ENCODE results near the gene TMEM212.

Gene TMEM212

DNA sequence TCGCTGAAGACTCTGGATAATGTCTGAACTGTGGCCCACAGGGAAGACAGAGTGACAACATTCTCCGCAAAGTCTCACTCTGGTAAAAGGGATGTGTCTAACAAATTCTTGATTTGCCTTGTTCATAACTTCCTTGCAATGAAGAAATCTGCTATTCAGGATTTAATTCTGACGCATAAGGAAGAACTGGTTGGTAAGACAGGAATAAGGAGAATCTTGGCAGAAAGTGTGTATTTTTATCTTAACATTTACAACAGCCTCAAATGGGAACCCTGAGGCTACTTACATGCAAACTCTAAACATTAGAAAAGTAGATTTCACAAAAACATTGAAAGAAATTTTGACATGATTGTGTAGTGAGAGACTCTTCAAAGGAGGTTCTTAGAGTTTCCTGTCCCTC, 22.1 kb upstream of the TMEM212 start:
- Histone ChIP-seq H3K27ac (replicated peaks; ENCODE audit: low read length) (no peak overlapping the region), H2AFZ (ENCODE audit: low read length) (no peak overlapping the region), H2BK120ac (ENCODE audit: low read depth, low read length) (no peak overlapping the region), H3K23ac (ENCODE audit: low read depth, low read length, poor library complexity) (no peak overlapping the region), H3K4me2 (ENCODE audit: insufficient read depth, low read length, poor library complexity, severe bottlenecking) (no peak overlapping the region), H4K91ac (ENCODE audit: low read depth, low read length, poor library complexity) (no peak overlapping the region), H3K9me3 (replicated peaks in 1 of 2; ENCODE audit: control insufficient read depth in 2 of 2, insufficient read depth in 1 of 2, low read depth in 1 of 2, low read length in 2 of 2) (no peaks in the 10 kb centered on the region), H2BK12ac (ENCODE audit: low read length) (no peak overlapping the region), H3K4ac (ENCODE audit: low read length) (no peak overlapping the region), H3K27me3 (ENCODE audit: control insufficient read depth in 3 of 3, insufficient read depth in 3 of 3, low read depth in 1 of 3, low read length in 3 of 3) (no peaks in the 10 kb centered on the region), H3K14ac (ENCODE audit: low read length) (no peak overlapping the region), H3K9ac (ENCODE audit: low read depth, low read length, poor library complexity) (no peak overlapping the region), H2AK5ac (ENCODE audit: low read depth, low read length) (no peak overlapping the region), H3K4me1 (ENCODE audit: control insufficient read depth in 2 of 2, insufficient read depth in 1 of 2, low read depth in 1 of 2, low read length in 2 of 2) (peaks cover 0 to 6% of the 10 kb centered on the region in 2 donors), H3K79me1 (ENCODE audit: low read depth, low read length) (no peaks in the 10 kb centered on the region), H3K4me3 (ENCODE audit: low read length in 2 of 2) (no peak overlapping the region), H3K36me3 (replicated peaks in 1 of 2; ENCODE audit: control insufficient read depth in 2 of 2, insufficient read depth in 2 of 2, low read length in 2 of 2) (no peaks in the 10 kb centered on the region), H2BK15ac (ENCODE audit: low read length) (no peak overlapping the region), H2BK5ac (ENCODE audit: low read length) (no peak overlapping the region), H3K18ac (ENCODE audit: low read length) (no peak overlapping the region), H4K8ac (ENCODE audit: low read depth, low read length) (no peak overlapping the region)
- no peak for DNase-seq (ENCODE audit: low spot score)
- WGBS, 2 donors (ENCODE audit: extremely low coverage in 2 of 2, insufficient read length in 2 of 2, insufficient replicate concordance in 1 of 2): no CpG with 5 or more reads among the region's 3 CpGs

DNA sequence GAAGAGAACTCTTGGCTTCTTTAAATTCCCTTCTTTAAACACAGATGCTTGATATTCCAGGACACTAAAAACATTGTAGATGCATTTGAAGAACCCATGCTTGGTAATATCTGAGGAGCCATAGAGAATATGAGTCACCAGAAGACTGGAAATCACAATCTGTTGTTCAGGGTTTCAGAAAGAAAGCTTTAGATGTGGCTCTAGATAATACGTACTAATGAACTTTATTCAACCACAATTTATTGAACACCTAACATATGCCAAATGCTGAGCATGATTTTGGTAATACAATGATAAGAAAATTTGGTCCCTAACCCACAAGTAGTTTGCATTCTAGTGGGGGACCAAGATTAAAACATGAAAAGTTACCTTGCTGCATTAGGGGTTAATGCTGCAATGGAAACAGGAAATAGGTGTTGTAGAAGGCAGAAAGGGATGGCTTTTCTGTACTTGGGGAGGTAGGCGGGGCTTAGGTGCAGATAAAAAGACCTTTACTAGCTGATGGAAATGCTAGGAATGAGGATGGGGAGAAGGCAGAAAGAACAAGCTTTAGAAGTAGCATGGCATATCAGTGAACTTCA, 21.3 kb upstream of the TMEM212 start:
- H3K36me3 ChIP-seq (replicated peaks in 1 of 2; ENCODE audit: control insufficient read depth in 2 of 2, insufficient read depth in 2 of 2, low read length in 2 of 2): no peaks in the 10 kb centered on the region
- DNase-seq (ENCODE audit: low spot score): no peak
- no peak overlapping the region for H2BK15ac ChIP-seq (ENCODE audit: low read length)
- no peaks in the 10 kb centered on the region for H3K79me1 ChIP-seq (ENCODE audit: low read depth, low read length)
- peaks cover 0 to 6% of the 10 kb centered on the region in 2 donors for H3K4me1 ChIP-seq (ENCODE audit: control insufficient read depth in 2 of 2, insufficient read depth in 1 of 2, low read depth in 1 of 2, low read length in 2 of 2)
- no peak overlapping the region for H4K8ac ChIP-seq (ENCODE audit: low read depth, low read length)
- H3K27me3 ChIP-seq (ENCODE audit: control insufficient read depth in 3 of 3, insufficient read depth in 3 of 3, low read depth in 1 of 3, low read length in 3 of 3): no peaks in the 10 kb centered on the region
- H2AK5ac ChIP-seq (ENCODE audit: low read depth, low read length): no peak overlapping the region
- WGBS, 2 donors (ENCODE audit: extremely low coverage in 2 of 2, insufficient read length in 2 of 2, insufficient replicate concordance in 1 of 2): no CpG with 5 or more reads among the region's 2 CpGs
- H3K23ac ChIP-seq (ENCODE audit: low read depth, low read length, poor library complexity): no peak overlapping the region
- H2BK120ac ChIP-seq (ENCODE audit: low read depth, low read length): no peak overlapping the region
- H2BK12ac ChIP-seq (ENCODE audit: low read length): no peak overlapping the region
- H2BK5ac ChIP-seq (ENCODE audit: low read length): no peak overlapping the region
- no peak overlapping the region for H3K4me2 ChIP-seq (ENCODE audit: insufficient read depth, low read length, poor library complexity, severe bottlenecking)
- no peak overlapping the region for H4K91ac ChIP-seq (ENCODE audit: low read depth, low read length, poor library complexity)
- no peak overlapping the region for H3K4me3 ChIP-seq (ENCODE audit: low read length in 2 of 2)
- H3K4ac ChIP-seq (ENCODE audit: low read length): no peak overlapping the region
- no peak overlapping the region for H3K18ac ChIP-seq (ENCODE audit: low read length)
- H3K9me3 ChIP-seq (replicated peaks in 1 of 2; ENCODE audit: control insufficient read depth in 2 of 2, insufficient read depth in 1 of 2, low read depth in 1 of 2, low read length in 2 of 2): no peaks in the 10 kb centered on the region
- H3K27ac ChIP-seq (replicated peaks; ENCODE audit: low read length): no peak overlapping the region
- H3K9ac ChIP-seq (ENCODE audit: low read depth, low read length, poor library complexity): no peak overlapping the region
- no peak overlapping the region for H2AFZ ChIP-seq (ENCODE audit: low read length)
- no peak overlapping the region for H3K14ac ChIP-seq (ENCODE audit: low read length)

DNA sequence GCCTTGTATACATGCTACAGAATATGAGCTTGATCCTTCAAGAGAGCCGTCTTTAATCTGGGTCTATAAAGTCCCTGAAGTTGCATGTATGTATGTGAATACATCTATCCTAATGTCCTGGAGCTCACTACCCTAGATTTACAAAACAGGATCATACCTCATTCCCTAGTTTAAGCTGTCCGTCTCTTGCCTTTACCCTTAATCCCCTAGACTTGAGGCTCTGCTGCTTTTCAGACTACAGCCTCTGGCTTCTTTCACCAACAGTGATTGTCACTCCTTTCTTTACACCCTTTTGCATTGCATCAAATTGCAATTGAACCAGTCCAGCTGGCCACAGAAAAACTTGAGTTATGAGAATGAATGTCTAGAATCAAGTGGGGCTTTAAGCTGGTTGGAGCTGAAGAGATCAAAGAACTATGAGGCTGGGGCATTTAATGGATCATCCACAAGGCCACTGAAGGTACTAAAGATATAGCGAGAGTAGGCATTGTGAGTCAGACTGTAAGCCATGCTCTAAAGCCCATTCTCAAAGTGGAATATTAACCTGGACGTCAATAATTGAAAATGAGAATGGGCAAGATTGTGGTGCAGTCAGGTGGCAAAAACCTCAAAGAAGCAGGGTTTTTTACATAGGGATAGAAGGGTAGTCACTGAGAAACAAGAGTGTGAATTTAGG, 20.6 kb upstream of the TMEM212 start:
- H2BK120ac ChIP-seq (ENCODE audit: low read depth, low read length): no peak overlapping the region
- H2BK12ac ChIP-seq (ENCODE audit: low read length): no peak overlapping the region
- DNase-seq (ENCODE audit: low spot score): no peak
- no peak overlapping the region for H3K18ac ChIP-seq (ENCODE audit: low read length)
- no peak overlapping the region for H3K4me2 ChIP-seq (ENCODE audit: insufficient read depth, low read length, poor library complexity, severe bottlenecking)
- H3K23ac ChIP-seq (ENCODE audit: low read depth, low read length, poor library complexity): no peak overlapping the region
- H3K79me1 ChIP-seq (ENCODE audit: low read depth, low read length): no peaks in the 10 kb centered on the region
- no peak overlapping the region for H3K9ac ChIP-seq (ENCODE audit: low read depth, low read length, poor library complexity)
- H2BK15ac ChIP-seq (ENCODE audit: low read length): no peak overlapping the region
- peaks cover 0 to 6% of the 10 kb centered on the region in 2 donors for H3K4me1 ChIP-seq (ENCODE audit: control insufficient read depth in 2 of 2, insufficient read depth in 1 of 2, low read depth in 1 of 2, low read length in 2 of 2)
- no peak overlapping the region for H4K91ac ChIP-seq (ENCODE audit: low read depth, low read length, poor library complexity)
- no peaks in the 10 kb centered on the region for H3K36me3 ChIP-seq (replicated peaks in 1 of 2; ENCODE audit: control insufficient read depth in 2 of 2, insufficient read depth in 2 of 2, low read length in 2 of 2)
- H2BK5ac ChIP-seq (ENCODE audit: low read length): no peak overlapping the region
- H4K8ac ChIP-seq (ENCODE audit: low read depth, low read length): no peak overlapping the region
- H3K27me3 ChIP-seq (ENCODE audit: control insufficient read depth in 3 of 3, insufficient read depth in 3 of 3, low read depth in 1 of 3, low read length in 3 of 3): no peaks in the 10 kb centered on the region
- H3K4me3 ChIP-seq (ENCODE audit: low read length in 2 of 2): no peak overlapping the region
- no peak overlapping the region for H2AFZ ChIP-seq (ENCODE audit: low read length)
- no CpG with 5 or more reads among the region's 4 CpGs for WGBS, 2 donors (ENCODE audit: extremely low coverage in 2 of 2, insufficient read length in 2 of 2, insufficient replicate concordance in 1 of 2)
- no peak overlapping the region for H3K27ac ChIP-seq (replicated peaks; ENCODE audit: low read length)
- H3K9me3 ChIP-seq (replicated peaks in 1 of 2; ENCODE audit: control insufficient read depth in 2 of 2, insufficient read depth in 1 of 2, low read depth in 1 of 2, low read length in 2 of 2): no peaks in the 10 kb centered on the region
- H2AK5ac ChIP-seq (ENCODE audit: low read depth, low read length): no peak overlapping the region
- H3K4ac ChIP-seq (ENCODE audit: low read length): no peak overlapping the region
- H3K14ac ChIP-seq (ENCODE audit: low read length): no peak overlapping the region

DNA sequence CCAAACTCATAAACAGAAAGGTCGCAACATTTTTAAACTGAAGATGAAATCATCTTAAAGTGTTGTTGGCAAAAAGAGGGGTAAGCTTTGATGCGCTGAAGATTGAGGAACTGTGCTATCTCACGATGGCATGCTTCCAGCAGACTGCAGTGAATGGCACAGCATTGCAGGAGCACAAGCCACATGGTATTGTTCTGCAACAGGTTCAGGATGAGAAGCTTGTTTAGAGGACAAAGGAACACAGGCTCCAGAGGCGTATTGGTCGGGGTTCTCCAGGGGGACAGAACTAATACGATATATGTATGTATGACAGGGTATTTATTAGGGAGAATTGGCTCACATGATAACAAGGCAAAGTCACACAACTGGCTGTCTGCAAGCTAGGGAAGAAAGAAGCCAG, 19.0 kb upstream of the TMEM212 start:
- Histone ChIP-seq H3K27ac (replicated peaks; ENCODE audit: low read length) (no peak overlapping the region), H3K4ac (ENCODE audit: low read length) (no peak overlapping the region), H3K14ac (ENCODE audit: low read length) (no peak overlapping the region), H2BK12ac (ENCODE audit: low read length) (no peak overlapping the region), H3K23ac (ENCODE audit: low read depth, low read length, poor library complexity) (no peak overlapping the region), H4K8ac (ENCODE audit: low read depth, low read length) (no peak overlapping the region), H2AFZ (ENCODE audit: low read length) (no peak overlapping the region), H3K27me3 (ENCODE audit: control insufficient read depth in 3 of 3, insufficient read depth in 3 of 3, low read depth in 1 of 3, low read length in 3 of 3) (no peaks in the 10 kb centered on the region), H3K9ac (ENCODE audit: low read depth, low read length, poor library complexity) (no peak overlapping the region), H3K4me2 (ENCODE audit: insufficient read depth, low read length, poor library complexity, severe bottlenecking) (no peak overlapping the region), H2BK15ac (ENCODE audit: low read length) (no peak overlapping the region), H3K4me1 (ENCODE audit: control insufficient read depth in 2 of 2, insufficient read depth in 1 of 2, low read depth in 1 of 2, low read length in 2 of 2) (peaks cover 0 to 6% of the 10 kb centered on the region in 2 donors), H3K4me3 (ENCODE audit: low read length in 2 of 2) (no peak overlapping the region), H2BK120ac (ENCODE audit: low read depth, low read length) (no peak overlapping the region), H3K9me3 (replicated peaks in 1 of 2; ENCODE audit: control insufficient read depth in 2 of 2, insufficient read depth in 1 of 2, low read depth in 1 of 2, low read length in 2 of 2) (no peaks in the 10 kb centered on the region), H2AK5ac (ENCODE audit: low read depth, low read length) (no peak overlapping the region), H2BK5ac (ENCODE audit: low read length) (no peak overlapping the region), H4K91ac (ENCODE audit: low read depth, low read length, poor library complexity) (no peak overlapping the region), H3K18ac (ENCODE audit: low read length) (no peak overlapping the region), H3K36me3 (replicated peaks in 1 of 2; ENCODE audit: control insufficient read depth in 2 of 2, insufficient read depth in 2 of 2, low read length in 2 of 2) (no peaks in the 10 kb centered on the region), H3K79me1 (ENCODE audit: low read depth, low read length) (no peaks in the 10 kb centered on the region)
- WGBS, 2 donors (ENCODE audit: extremely low coverage in 2 of 2, insufficient read length in 2 of 2, insufficient replicate concordance in 1 of 2): no CpG with 5 or more reads among the region's 6 CpGs
- DNase-seq (ENCODE audit: low spot score): no peak

All from neuronal stem cell (in vitro differentiated cells).